Fibroblast of villous mesenchyme (primary cell): Measurements from ENCODE around the gene MGAT5. TPM values are rescaled to one million over a fixed set of nuclear protein-coding genes. Genes with fewer than 3 reads are reported as not detected.

Experiments
- DNase-seq: peaks from one replicate; pipeline ENCODE4 v3.0.0-alpha.2; 2010; ENCODE audit warnings: low read depth
- H3K4me3 ChIP-seq: 2 replicates; pipeline ENCODE4 v1.5.1; 2011; ENCODE audit warnings: low read depth, mild to moderate bottlenecking, low read length
- CTCF ChIP-seq: IDR thresholded peaks from 2 replicates; pipeline ENCODE4 v1.5.1; 2012; ENCODE audit warnings: low read depth, mild to moderate bottlenecking, low read length; ENCODE audit not compliant: insufficient read depth
- total RNA-seq: library from RNA; depleted of rRNA; stranded (reverse); fragments of >200 nt; gene quantifications from 2 replicates; pipeline ENCODE4 v1.2.3, GENCODE V29; 2012

The MGAT5 gene
- total RNA-seq, 1 donor, result 109 TPM

- no peak overlapping the region for H3K4me3 ChIP-seq
- no peak for TF ChIP-seq CTCF
- no peak for DNase-seq
Observed at GRCh38 chr2:134310107-134311079, 56.5 kb downstream of the MGAT5 start.

- DNase-seq, result no peak
- no peak for TF ChIP-seq CTCF
- H3K4me3 ChIP-seq, result no peak overlapping the region
Observed at GRCh38 chr2:134312482-134312881, 58.6 kb downstream of the MGAT5 start.

GRCh38 chr2:134314202-134314601 is 60.3 kb downstream of the MGAT5 start:
- H3K4me3 ChIP-seq, result no peak overlapping the region
- no peak for DNase-seq

GRCh38 chr2:134314681-134315368 is 61.0 kb downstream of the MGAT5 start:
- DNase-seq, result no peak
- TF ChIP-seq CTCF, result no peak
- H3K4me3 ChIP-seq, result no peak overlapping the region

More at GRCh38 chr2:134314202-134314601, 60.3 kb downstream of the MGAT5 start:
- TF ChIP-seq CTCF, result no peak

GRCh38 chr2:134315471-134315870 is 61.6 kb downstream of the MGAT5 start:
- no peak for TF ChIP-seq CTCF
- no peak for DNase-seq

GRCh38 chr2:134319596-134320254 is 65.9 kb downstream of the MGAT5 start:
- TF ChIP-seq CTCF, result no peak
- DNase-seq, result no peak
- no peak overlapping the region for H3K4me3 ChIP-seq

More at GRCh38 chr2:134315471-134315870, 61.6 kb downstream of the MGAT5 start:
- H3K4me3 ChIP-seq, result no peak overlapping the region
